Panc1 (cell line): ENCODE data around the gene SCN10A.

Experiments
- SIN3A ChIP-seq: IDR thresholded peaks from 2 replicates; pipeline ENCODE4 v1.6.1; 2012; ENCODE audit warnings: low read depth, mild to moderate bottlenecking, low read length, moderate library complexity, borderline replicate concordance; ENCODE audit not compliant: insufficient read depth
- TF ChIP-seq, protein P1 (sequence below): fragments of 450-650 bp; IDR thresholded peaks from 2 replicates; pipeline ENCODE4 v1.5.1; 2017; ENCODE audit warnings: mild to moderate bottlenecking

DNA sequence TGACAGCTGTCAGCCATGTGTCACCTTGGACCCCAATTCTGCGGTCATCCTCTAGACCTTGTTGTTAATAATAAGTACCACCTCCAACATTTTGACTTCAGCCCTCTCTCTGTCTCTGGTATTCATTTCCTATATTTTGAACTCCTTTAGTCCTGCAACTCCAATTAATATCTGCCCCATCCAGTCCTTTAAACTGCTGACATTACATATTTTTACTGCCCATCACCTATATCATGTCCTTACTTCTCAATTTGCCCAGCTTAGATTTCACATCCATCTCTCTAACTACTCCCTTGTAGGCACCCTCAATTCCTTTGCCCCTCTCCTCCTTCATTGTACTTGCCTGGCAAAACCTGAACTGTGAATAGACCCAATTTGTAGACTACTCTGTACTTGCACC, 73.5 kb downstream of the SCN10A start:
- TF ChIP-seq, protein P1, sequence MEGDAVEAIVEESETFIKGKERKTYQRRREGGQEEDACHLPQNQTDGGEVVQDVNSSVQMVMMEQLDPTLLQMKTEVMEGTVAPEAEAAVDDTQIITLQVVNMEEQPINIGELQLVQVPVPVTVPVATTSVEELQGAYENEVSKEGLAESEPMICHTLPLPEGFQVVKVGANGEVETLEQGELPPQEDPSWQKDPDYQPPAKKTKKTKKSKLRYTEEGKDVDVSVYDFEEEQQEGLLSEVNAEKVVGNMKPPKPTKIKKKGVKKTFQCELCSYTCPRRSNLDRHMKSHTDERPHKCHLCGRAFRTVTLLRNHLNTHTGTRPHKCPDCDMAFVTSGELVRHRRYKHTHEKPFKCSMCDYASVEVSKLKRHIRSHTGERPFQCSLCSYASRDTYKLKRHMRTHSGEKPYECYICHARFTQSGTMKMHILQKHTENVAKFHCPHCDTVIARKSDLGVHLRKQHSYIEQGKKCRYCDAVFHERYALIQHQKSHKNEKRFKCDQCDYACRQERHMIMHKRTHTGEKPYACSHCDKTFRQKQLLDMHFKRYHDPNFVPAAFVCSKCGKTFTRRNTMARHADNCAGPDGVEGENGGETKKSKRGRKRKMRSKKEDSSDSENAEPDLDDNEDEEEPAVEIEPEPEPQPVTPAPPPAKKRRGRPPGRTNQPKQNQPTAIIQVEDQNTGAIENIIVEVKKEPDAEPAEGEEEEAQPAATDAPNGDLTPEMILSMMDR: no peak
- TF ChIP-seq SIN3A: no peak
